GM10847 (cell line): ENCODE data around the gene GULP1.

Experiments
- POLR2A ChIP-seq: IDR thresholded peaks from 2 replicates; pipeline ENCODE4 v1.6.1; 2011; ENCODE audit not compliant: insufficient read length; ENCODE audit errors: extremely low read depth

Gene GULP1

DNA sequence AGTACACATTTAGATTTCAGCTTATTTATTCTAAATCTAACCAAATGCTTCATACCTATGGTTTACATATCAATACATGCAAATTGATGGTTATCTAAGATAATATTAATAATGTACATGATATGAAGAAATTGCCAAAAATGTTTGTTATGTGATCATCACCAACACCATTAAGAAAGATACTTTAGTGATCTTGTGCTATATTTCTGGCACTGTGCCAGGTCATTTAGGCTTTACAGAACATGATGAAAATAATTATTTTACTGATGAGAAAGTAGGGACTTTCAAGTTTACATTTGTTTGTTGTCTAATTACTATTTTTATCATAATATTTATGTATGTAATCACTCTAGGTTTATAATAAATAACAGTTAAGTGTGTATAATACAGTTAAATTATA, 158.3 kb downstream of the GULP1 start:
- no peak for TF ChIP-seq POLR2A

DNA sequence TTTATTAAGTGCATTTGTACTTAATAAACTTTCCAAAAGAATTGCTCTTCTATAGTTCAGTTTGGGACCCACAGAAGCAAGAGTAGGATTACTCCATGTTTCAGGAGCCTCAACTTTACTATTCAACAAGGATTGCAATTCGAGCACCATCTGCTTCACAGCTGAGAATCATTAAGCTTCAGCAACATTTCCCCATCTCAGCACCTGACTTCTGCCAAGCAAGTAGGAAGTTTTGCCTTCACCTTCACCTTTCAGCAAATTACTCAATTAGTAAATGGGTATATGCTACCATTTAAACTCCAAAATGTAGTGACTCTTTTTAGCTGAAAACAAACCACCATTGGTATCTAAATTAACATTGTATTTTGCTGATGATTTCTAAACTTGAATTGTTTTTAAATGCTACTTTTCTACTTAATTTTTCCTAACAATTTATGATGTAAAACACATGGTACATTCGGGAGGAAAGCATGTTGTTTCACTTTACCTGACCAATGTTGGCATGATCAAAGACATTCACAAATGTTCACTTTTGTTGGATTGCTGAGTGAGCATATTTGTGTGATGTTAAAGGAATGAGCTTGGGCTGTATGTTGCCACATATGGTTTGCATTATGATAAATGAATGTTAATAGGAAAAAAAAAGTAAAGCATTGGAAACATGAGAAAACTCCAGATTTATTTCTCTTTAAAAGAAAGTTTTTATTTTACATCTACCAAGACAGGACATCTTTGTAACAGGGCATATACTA, 159.2 kb downstream of the GULP1 start:
- TF ChIP-seq POLR2A = no peak

DNA sequence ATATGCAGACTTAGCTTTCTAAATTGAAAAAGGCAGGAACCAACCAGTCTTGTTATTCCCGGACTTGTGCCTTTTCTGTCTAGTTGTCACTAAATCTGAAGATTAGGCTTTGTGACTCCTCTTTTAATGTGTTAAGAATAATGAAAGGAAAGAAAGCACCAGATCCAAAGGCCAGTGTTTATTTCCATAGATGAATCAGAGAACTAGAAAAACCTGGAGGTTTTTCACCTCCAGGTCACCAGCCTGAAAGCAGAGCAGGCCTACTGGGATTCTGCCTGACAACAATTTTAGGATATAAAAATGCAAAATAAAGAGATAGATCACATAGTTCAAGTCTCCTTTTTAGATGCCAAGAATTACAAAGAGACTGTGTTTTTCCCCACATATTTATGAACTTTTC, 160.4 kb downstream of the GULP1 start:
- no peak for TF ChIP-seq POLR2A

DNA sequence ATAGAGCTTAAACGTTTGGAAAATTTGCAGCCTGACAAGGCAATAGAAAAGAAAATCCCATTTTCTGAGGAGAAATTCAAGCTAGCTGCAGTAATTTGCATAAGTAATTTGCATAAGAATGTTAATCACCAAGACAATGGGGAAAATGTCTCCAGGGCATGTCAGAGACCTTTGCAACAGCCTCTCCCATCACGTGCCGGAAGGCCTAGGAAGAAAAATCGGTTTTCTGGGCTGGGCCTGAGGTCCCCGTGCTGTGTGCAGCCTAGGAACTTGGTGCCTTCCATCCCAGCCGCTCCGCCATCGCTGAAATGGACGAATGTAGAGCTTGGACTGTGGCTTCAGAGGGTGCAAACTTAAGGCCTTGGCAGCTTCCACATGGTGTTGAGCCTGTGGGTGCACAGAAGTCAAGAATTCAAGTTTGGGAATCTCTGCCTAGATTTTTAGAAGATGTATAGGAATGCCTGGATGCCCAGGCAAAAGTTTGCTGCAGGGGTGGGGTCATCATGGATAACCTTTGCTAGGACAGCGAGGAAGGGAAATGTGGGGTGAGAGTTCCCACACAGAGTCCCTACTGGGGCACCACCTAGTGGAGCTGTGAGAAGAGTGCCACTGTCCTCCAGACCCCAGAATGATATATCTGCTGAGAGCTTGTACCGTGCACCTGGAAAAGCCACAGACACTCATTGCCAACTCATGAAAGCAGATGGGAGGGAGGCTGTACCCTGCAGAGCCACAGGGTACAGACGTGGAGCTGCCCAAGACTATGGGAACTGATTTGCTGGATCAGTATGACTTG, 164.6 kb downstream of the GULP1 start:
- no peak for TF ChIP-seq POLR2A

DNA sequence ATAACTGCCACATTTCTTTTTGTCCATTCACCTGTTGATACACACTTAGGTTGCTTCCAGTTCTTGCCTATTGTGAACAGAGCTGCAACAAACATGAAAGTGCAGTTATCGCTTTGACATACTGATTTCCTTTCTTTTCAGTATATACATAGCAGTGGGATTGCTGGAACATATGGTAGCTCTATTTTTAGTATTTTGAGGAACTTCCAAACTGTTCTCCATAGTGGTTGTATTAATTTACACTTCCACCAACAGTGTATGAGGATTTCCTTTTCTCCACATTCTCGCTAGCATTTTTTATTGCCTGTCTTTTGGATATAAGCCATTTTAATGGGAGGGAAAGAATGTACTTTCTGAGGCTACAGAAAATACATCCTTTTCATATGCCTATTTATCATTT, 167.4 kb downstream of the GULP1 start:
- TF ChIP-seq POLR2A = no peak

DNA sequence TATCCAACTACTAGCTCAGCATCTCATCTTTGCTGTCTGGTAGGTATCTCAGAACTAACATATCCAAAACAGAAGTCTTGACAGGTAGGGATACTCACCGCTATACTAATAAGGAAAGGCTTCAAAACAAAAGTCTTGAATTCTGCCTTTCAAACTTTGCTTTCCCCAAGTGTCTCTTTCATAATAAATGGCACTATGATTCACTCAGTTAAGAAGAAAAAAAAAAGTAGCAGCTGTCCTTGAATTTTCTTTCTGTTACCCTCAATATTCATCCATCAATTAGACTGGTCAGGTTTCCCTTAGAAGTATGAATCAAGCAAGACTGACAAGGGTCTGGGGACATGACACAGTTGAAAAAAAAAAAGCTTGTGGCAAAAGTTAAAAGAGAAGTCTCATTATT, 175.1 kb downstream of the GULP1 start:
- TF ChIP-seq POLR2A = no peak

DNA sequence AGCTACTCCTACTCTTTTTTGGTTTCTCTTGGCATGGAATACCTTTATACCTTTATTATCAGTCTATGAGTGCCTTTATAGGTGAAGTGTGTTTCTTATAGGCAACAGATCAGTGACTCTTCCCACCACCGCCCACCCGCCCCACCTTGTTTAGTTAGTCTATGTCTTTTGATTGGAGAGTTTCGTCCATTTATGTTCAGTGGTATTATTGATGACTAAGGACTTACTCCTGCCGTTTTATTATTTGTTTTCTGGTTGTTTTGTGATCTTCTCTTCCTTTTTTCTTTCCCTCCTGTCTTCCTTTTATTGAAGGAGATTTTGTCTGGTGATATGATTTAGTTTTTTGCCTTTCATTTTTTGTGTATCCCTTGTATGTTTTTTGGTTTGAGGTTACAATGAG, 179.5 kb downstream of the GULP1 start:
- TF ChIP-seq POLR2A = no peak

DNA sequence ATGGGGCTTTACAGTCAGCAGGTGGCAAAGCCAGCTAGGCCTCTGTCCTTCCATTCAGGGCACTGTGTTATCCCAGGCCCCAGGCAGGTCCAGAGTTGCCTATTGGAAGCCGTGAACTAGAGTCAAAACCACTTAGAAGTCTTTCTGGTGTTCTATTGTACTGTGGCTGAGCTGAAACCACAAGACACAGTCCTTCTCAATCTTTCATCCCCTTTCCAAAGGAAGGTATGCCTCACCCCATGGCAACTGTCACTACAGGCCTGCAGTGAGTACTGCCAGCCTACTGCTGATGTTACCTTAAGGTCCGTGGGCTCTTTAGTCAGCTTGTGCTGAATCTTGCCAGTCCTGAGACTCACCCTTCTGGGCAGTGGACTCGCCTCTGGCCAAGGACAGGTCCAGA, 181.6 kb downstream of the GULP1 start:
- no peak for TF ChIP-seq POLR2A

DNA sequence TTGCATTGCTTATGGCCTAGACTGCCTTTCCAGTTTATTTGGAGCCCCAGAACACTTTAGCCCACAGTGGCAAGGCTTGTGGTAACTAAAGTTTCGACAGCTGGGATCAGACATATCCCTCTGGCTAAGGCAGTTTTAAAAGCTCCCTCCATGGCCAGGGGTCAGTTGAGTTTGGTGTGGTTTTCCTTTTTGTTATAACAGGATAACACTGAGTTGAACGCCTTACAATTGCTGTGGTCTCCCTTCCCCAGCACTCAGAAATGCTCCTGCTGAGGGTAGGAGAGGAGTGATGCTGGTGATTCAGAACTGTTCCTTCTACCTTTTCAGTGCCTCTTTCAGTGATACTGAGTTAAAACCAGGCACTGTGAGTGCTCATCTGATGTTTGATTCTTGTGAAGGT, 182.6 kb downstream of the GULP1 start:
- TF ChIP-seq POLR2A = no peak

DNA sequence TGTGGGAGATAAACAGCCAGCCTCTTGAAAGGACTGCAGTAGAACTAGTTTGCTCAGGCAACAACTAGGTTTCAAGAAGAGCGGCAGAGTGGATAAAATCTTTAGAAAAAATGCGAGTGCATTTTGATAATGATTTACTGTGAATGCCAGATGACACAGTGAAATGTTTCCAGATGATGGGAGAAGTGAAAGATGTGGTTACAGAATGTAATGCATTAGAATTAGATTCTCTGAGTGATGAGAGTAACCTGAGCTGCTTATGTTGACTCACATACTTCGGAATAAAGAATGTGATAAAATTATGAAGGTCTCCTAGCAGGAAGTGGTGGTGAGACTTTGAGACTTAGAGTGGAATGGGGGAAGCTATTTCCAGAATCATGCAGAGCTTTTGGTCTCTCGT, 184.3 kb downstream of the GULP1 start:
- no peak for TF ChIP-seq POLR2A

DNA sequence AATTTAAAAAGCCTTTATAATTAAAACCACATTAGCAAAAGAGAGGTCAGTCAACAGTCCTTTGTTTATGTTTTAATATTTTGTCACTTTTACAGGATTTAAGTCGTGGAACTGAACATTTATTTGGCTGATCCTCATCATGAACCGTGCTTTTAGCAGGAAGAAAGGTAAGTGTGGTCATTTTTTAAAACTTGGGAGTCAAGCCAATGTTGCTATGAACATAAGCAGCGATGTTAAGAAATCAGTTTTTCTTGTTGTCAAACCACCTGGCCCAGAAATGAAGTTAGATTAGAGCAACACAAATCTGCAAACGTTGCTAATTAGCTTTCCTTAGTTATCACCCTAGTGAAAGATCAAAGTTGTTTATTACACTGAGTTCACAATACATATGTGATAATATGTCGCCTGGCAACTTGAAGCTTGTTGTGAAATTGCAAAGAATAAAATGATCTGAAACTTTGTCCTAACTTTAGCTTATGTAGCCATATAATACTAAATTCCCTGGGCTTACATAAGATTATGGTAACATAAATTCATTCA, 186.0 kb downstream of the GULP1 start:
- TF ChIP-seq POLR2A = no peak

DNA sequence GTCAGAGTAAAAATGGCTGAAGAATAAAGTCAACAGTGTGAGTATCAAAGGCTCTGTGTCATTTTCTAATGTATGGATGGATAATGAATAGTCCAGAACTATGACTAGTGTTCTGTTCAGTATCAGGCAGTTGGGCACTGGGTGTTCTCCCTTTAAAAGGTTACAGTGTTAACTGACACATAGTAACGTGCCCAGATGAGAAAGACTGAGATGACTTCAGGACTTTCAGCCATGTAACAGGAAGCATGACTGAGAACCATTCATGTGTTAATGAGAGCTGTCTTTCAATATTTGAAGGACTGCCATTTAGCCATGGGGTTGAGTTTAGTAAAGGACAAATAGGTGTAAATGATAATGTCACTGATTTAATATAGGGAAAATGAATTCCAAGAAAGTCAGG, 187.1 kb downstream of the GULP1 start:
- no peak for TF ChIP-seq POLR2A

DNA sequence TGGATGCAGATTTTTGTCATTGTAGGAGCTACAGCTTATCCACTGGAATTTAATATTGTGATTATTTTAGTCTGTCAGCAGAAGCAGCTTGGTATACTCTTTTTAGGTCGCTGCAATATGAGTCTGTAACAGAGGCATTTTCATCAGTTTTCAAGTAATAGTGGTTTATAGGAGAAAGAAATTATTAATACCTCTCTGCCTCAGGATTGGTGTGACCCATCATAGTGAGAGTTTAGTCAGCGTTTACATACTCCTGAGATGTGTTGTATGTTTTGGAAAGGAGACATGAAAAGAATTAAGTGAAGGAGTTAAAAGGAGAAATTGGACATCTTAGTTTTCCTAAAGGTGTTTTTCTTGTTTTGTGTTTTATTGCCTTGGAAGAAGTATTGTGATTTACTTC, 189.8 kb downstream of the GULP1 start:
- TF ChIP-seq POLR2A = no peak

DNA sequence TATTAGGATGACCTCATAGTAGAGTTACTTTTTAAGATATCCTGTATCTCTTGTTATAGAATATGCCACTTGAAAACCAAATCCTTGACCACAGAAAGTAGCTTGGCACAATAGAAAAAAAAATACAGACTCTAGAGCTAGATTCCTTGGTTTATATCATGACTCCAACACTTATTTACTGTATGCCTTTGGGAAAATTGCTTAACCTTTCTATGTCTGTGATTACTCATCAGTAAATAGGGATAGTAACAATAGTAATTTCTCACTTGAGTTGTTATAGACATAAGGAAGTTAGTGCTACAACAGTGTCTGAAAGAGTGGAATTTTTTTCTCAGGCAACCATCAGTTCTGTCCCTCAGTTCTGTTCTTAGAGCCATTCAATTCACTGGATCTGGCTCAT, 193.8 kb downstream of the GULP1 start:
- TF ChIP-seq POLR2A = no peak

DNA sequence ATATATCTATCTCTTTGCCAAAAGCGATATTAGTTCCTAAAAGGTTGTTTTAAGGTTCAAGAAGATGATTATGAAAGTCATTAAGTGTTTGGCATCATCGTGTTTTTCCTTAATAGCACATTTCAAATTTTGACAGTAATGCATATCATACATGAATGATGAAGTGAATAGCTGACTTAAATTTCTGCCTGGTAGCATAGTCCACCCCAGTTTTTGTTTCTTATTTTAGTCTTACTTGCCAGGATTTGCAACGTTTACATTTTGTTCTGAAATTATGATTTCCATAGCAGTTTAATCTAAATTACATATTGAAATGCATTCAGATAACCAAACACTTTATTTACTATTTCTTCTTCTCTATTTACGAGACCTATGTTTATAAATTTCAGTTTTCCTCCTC, 201.1 kb downstream of the GULP1 start:
- TF ChIP-seq POLR2A = no peak

DNA sequence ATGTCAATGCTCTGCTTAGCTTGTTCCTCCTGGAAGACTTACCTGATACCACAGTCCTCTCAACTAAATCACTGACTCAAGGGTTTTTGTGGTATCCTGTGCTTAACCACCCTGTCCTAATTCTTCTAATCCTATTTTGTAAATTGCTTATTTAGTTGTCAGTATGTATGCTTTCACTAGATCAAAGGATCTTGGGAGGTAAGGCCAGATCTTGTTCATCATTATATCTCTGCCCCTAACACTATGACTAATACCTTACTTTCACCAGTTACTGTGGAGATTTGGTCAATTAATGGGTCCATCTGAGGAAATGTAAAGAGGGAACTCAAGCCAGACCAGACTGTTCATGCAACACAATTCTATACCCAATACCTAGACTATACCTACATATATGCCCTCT, 203.2 kb downstream of the GULP1 start:
- TF ChIP-seq POLR2A = no peak
